Neural crest cell (in vitro differentiated cells): ENCODE measurements around the gene OR7A17. TPM values are rescaled to one million over a fixed set of nuclear protein-coding genes. Genes with fewer than 3 reads are reported as not detected.

Experiments
- DNase-seq: peaks from one replicate; pipeline ENCODE4 v3.0.0; 2021; ENCODE audit warnings: low read depth, mixed read lengths, low spot score
- H3K27ac Mint-ChIP-seq: one replicate; pipeline ENCODE4 v1.8.0; 2021; ENCODE audit warnings: mild to moderate bottlenecking, mixed read lengths; ENCODE audit not compliant: unreplicated experiment
- H3K27me3 Mint-ChIP-seq: 2 replicates; pipeline ENCODE4 v1.8.0; 2021; ENCODE audit warnings: low read depth, mild to moderate bottlenecking, mixed read lengths
- H3K36me3 Mint-ChIP-seq: 2 replicates; pipeline ENCODE4 v1.8.0; 2021; ENCODE audit warnings: low read depth, mild to moderate bottlenecking, mixed read lengths
- H3K4me1 Mint-ChIP-seq: 2 replicates; pipeline ENCODE4 v1.8.0; 2021; ENCODE audit warnings: mixed read lengths
- H3K4me3 Mint-ChIP-seq: one replicate; pipeline ENCODE4 v1.8.0; 2021; ENCODE audit warnings: mild to moderate bottlenecking, mixed read lengths
- H3K9me3 Mint-ChIP-seq: 2 replicates; pipeline ENCODE4 v1.8.0; 2021; ENCODE audit warnings: mixed read lengths
- CTCF ChIP-seq: fragments of 200-600 bp; sonication (generic); conservative IDR thresholded peaks from 2 replicates; pipeline ENCODE4 v1.5.0; 2021; ENCODE audit warnings: antibody characterized with exemption, mild to moderate bottlenecking
- total RNA-seq: library from RNA; stranded (reverse); gene quantifications from 2 replicates; pipeline ENCODE4 v1.2.1, GENCODE V29; 2021

OR7A17 gene
- total RNA-seq, 1 donor from 2014 or later, result not detected

- DNase-seq, result no peak
- no peaks in the 10 kb centered on the region for H3K36me3 Mint-ChIP-seq
- no peaks in the 10 kb centered on the region for H3K4me1 Mint-ChIP-seq
- no peak within 1 kb of the TSS for H3K4me3 Mint-ChIP-seq
- H3K9me3 Mint-ChIP-seq, result peaks cover 3% of the 10 kb centered on the region
- H3K27ac Mint-ChIP-seq, result no peak within 1 kb of the TSS
- TF ChIP-seq CTCF, result no peak
- H3K27me3 Mint-ChIP-seq, result peaks cover 38% of the 10 kb centered on the region
Observed at GRCh38 chr19:14835011-14835410, 50.9 kb downstream of the OR7A17 start, which contains the start of the genes OR7A5 and OR7C1. OR7A5 (minus strand) TSS chr19:14835185; CDS start chr19:14828241, 6,944 bp downstream. OR7C1 (minus strand) TSS chr19:14835185; CDS start chr19:14800136, 35,049 bp downstream.

GRCh38 chr19:14830702-14831101 is 55.2 kb downstream of the OR7A17 start:
- Mint-ChIP-seq H3K27ac (no peak overlapping the region), H3K4me1 (no peaks in the 10 kb centered on the region), H3K27me3 (peaks cover 55% of the 10 kb centered on the region), H3K9me3 (peaks cover 3% of the 10 kb centered on the region), H3K4me3 (no peak overlapping the region), H3K36me3 (no peaks in the 10 kb centered on the region)
- TF ChIP-seq CTCF, result no peak
- no peak for DNase-seq

Other genes with a start within 250 kb of the OR7A17 start
- not detected in 2 replicates for gene ADGRE3, start 211.3 kb downstream of the OR7A17 start, total RNA-seq
- 21.0 and 27.8 TPM in 2 replicates for gene ZNF333, start 196.1 kb downstream of the OR7A17 start, total RNA-seq
- not detected in 2 replicates for gene ADGRE2, start 107.6 kb downstream of the OR7A17 start, total RNA-seq
- not detected in 2 replicates for gene OR7A5, start 50.9 kb downstream of the OR7A17 start, total RNA-seq
- not detected in 2 replicates for gene OR7C1, start 50.9 kb downstream of the OR7A17 start, total RNA-seq
- not detected in 2 replicates for gene OR7A10, start 37.2 kb downstream of the OR7A17 start, total RNA-seq
- not detected in 2 replicates for gene OR7C2, start 55.4 kb upstream of the OR7A17 start, total RNA-seq
- gene SLC1A6, start 93.7 kb upstream of the OR7A17 start, total RNA-seq, result 7.0 and 8.2 TPM in 2 replicates
- not detected in 2 replicates for gene CASP14, start 163.3 kb upstream of the OR7A17 start, total RNA-seq
- gene OR1I1, start 196.1 kb upstream of the OR7A17 start, total RNA-seq, result not detected in 2 replicates
- 23.8 and 24.7 TPM in 2 replicates for gene SYDE1, start 221.3 kb upstream of the OR7A17 start, total RNA-seq